Keratinocyte (primary cell): ENCODE data around the gene PTPRU.

Experiments used
- CTCF ChIP-seq, 3 experiments: IDR thresholded peaks in 1 of 3; conservative IDR thresholded peaks in 1 of 3; optimal IDR thresholded peaks in 1 of 3; 2 replicates in 2 of 3; 3 replicates in 1 of 3; pipeline versions ENCODE3 to v1.5.1; 2011; ENCODE audit warnings: low read length in 3 of 3, mild to moderate bottlenecking in 3 of 3, moderate library complexity in 2 of 3, control low read depth in 1 of 3, inconsistent platforms in 1 of 3; ENCODE audit not compliant: insufficient read depth in 2 of 3; ENCODE audit errors: extremely low read depth in 1 of 3
- EZH2 ChIP-seq: IDR thresholded peaks from one replicate; pipeline ENCODE4 v1.6.1; 2012; ENCODE audit warnings: inconsistent platforms, mild to moderate bottlenecking, low read length, moderate library complexity

- TF ChIP-seq CTCF (optimal IDR thresholded peaks at IDR 0.05 in 1 of 3, IDR thresholded peaks at IDR 0.05 in 1 of 3, conservative IDR thresholded peaks at IDR 0.05 in 1 of 3; ENCODE audit: extremely low read depth in 1 of 3, insufficient read depth in 2 of 3, low read length in 3 of 3): no peak
- TF ChIP-seq EZH2: no peak
Measured at GRCh38 chr1:29256979-29257804, 20.9 kb downstream of the PTPRU start.
